ENCODE measurements around the gene SCAF8. TPM values are rescaled to one million over a fixed set of nuclear protein-coding genes. Genes with fewer than 3 reads are reported as not detected.

SCAF8 gene
- total RNA-seq, 2 donors from 2014 or later, result 37.3 to 37.9 TPM

GRCh38 chr6:154815938-154816820 lies 83.0 kb downstream of the SCAF8 start:
- no peak for DNase-seq (ENCODE audit: low spot score)

DNA sequence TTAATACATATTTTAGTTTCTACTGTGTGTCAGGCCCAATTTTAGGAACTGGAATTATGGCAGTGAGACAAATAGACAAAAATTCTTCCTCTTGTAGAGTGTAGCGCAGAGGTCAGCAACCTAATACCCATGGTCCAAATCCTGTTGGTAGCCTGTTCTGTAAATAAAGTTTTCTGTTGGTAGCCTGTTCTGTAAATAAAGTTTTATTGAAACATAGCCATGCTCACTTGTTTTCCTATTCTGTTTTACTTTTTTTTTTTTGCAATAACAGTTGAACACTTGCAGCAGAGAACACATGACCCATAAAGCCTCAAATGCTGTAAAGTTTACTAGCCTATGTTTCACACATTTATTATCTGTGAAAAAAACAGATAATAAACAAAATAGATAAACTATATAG lies 87.9 kb downstream of the SCAF8 start:
- intact Hi-C loops (cut with DNase I), result no loop called here

More at GRCh38 chr6:154815938-154816820, 83.0 kb downstream of the SCAF8 start:
- intact Hi-C loops (cut with DNase I), result no loop called here

GRCh38 chr6:154821638-154822037 lies 88.4 kb downstream of the SCAF8 start:
- intact Hi-C loops (cut with DNase I), result no loop called here
- no peak for DNase-seq (ENCODE audit: low spot score)

More for the DNA sequence above, 87.9 kb downstream of the SCAF8 start:
- DNase-seq (ENCODE audit: low spot score), result no peak

- intact Hi-C loops (cut with DNase I), result no loop called here
- DNase-seq (ENCODE audit: low spot score), result no peak
Observed at GRCh38 chr6:154822947-154823558, 89.8 kb downstream of the SCAF8 start.

GRCh38 chr6:154824076-154824475 lies 90.9 kb downstream of the SCAF8 start:
- intact Hi-C loops (cut with DNase I), result no loop called here

DNA sequence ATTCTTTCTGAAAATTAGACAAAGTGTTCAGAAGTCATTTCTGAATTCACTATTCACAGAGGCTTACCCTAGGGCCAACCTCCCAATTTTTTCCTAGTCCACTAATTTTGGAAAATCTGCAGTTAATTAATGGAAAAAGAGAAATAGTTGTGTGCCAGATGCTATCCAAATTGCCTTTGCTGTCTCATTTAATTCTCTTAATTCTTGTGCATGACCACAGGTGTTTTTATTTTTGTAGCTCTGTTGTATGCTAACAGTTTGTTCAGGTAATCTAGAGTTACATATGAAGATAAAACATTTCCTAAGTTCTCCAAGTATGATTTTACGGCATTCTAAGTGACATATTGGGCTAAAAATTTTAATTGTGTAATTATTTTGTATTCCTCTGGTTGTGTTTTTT lies 96.8 kb downstream of the SCAF8 start:
- no peak for DNase-seq (ENCODE audit: low spot score)
- intact Hi-C loops (cut with DNase I), result no loop called here

More at GRCh38 chr6:154824076-154824475, 90.9 kb downstream of the SCAF8 start:
- no peak for DNase-seq (ENCODE audit: low spot score)

- DNase-seq (ENCODE audit: low spot score), result no peak
- intact Hi-C loops (cut with DNase I), result no loop called here
Observed at GRCh38 chr6:154830771-154831170, 97.6 kb downstream of the SCAF8 start.

- DNase-seq (ENCODE audit: low spot score), result no peak
- intact Hi-C loops (cut with DNase I), result no loop called here
Observed at GRCh38 chr6:154835307-154835706, 102.1 kb downstream of the SCAF8 start.

DNA sequence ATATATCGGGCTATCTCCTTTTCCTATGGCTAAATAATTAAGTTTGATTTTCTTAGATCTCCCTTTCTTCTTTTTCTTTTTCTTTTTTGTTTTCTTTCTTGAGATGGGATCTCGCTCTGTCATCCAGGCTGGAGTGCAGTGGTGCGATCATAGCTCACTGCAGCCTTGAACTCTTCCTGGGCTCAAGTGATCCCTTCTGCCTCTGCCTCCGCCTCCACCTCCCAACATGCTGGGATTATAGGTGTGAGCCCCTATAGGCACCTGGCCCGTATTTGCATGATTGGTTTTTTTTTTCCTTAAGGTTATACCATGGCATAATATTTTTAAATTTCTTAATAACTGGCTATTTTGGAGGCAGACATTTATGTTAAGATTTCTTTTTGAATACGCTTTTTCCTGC lies 106.3 kb downstream of the SCAF8 start:
- intact Hi-C loops (cut with DNase I), result no loop called here
- DNase-seq (ENCODE audit: low spot score), result no peak

- intact Hi-C loops (cut with DNase I), result no loop called here
- no peak for DNase-seq (ENCODE audit: low spot score)
Observed at GRCh38 chr6:154840363-154840762, 107.1 kb downstream of the SCAF8 start.

GRCh38 chr6:154841109-154841508 lies 107.9 kb downstream of the SCAF8 start:
- DNase-seq (ENCODE audit: low spot score), result no peak
- intact Hi-C loops (cut with DNase I), result no loop called here

DNA sequence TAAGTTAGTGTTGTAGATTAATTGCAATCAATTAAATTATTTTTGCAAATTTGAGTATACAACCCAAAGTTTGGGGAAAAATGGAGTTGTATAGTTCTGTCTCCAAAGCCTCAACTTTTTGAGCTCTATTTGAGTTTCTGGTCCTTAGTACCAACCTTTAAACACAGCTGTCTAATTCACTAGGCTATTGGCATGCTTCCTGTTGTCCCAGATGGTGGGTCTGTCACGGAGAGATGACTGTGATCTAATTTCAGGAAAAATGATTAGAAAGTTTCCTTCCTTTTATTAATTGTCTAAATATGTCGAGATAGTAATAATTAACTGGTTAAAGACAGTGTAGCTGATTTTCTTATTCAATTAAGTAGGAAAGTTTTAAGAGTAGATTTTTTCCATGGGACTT lies 109.6 kb downstream of the SCAF8 start:
- intact Hi-C loops (cut with DNase I), result no loop called here
- DNase-seq (ENCODE audit: low spot score), result no peak

DNA sequence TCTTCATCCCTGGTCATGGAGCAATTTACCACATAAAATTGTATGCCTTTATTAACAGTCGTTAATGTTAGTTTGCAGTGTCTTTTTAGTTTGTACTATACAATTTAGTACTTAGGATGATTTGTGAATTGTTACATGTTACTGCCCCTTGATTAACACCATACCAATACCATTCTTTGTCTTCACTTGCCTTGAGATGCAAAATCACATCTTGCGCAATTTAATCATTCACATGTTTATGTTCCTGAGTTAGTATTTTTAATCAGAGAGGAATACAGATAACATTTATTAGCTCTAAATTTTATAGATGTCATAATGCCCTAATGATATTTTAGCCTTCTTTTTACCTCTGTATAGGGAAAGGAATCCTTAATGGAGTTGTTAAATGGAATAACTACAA lies 114.1 kb downstream of the SCAF8 start:
- DNase-seq (ENCODE audit: low spot score), result no peak
- intact Hi-C loops (cut with DNase I), result no loop called here

DNA sequence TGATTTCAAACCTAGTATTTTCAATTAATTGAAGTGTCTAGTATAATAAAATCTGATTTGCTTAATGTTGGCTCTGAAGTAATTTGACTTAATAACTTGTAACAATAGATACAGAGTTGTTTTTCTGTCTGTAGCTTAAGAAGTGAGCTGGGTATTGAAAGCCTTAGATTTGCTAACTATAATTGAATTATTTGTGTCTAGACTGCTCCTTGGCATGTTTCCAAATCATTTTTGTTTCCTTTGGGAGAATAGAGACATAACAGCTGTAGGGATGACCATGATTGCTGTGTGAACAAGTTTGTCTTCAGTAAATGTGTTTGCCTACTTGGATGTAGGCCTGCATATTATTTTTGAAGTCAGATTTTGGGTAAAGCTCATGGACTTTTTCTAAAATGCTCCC lies 115.4 kb downstream of the SCAF8 start:
- intact Hi-C loops (cut with DNase I), result no loop called here
- no peak for DNase-seq (ENCODE audit: low spot score)

- intact Hi-C loops (cut with DNase I), result no loop called here
- DNase-seq (ENCODE audit: low spot score), result no peak
Observed at GRCh38 chr6:154849475-154849874, 116.3 kb downstream of the SCAF8 start.

GRCh38 chr6:154852687-154853086 lies 119.5 kb downstream of the SCAF8 start:
- no peak for DNase-seq (ENCODE audit: low spot score)
- intact Hi-C loops (cut with DNase I), result no loop called here

DNA sequence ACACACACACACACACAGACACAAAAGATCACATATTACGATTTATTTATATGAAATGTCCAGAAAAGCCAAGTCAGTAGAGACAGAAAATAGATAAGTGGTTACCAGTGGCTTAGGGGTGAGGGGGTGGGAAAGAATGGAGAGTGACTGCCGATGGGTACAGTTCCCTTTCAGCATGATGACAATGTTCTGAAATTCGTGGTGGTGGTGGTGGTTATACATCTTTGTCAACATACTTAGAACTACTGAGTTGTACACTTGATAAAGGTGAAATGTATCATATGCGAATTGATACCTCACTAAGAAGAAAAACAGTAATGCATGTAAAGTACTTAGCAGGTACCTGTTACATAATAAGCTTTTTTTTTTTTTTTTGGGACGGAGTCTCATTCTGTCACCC lies 124.3 kb downstream of the SCAF8 start:
- no peak for DNase-seq (ENCODE audit: low spot score)
- intact Hi-C loops (cut with DNase I), result no loop called here

GRCh38 chr6:154861825-154862224 lies 128.6 kb downstream of the SCAF8 start:
- no peak for DNase-seq (ENCODE audit: low spot score)
- intact Hi-C loops (cut with DNase I), result loop anchor here in 1 of 2 donors (10.0 kb wide), 1 partner anchor 313 kb away; no protein-coding TSS in a partner anchor

DNA sequence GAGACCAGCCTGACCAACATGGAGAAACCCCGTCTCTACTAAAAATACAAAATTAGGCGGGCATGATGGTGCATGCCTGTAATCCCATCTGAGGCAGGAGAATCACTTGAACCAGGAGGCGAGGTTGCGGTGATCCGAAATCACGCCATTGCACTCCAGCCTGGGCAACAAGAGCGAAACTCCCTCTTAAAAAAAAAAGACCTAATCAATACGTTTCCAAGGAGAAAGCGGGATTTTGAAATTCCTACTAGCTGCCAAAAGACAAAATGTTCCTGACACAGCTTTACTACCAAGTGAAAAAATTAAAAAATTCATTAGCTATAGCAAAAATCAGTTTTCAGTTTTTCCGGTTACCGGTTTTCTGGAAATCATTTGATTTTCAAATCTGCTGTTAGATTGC lies 129.3 kb downstream of the SCAF8 start:
- intact Hi-C loops (cut with DNase I), result loop anchor here in 1 of 2 donors (10.0 kb wide), 1 partner anchor 312 kb away; no protein-coding TSS in a partner anchor
- DNase-seq (ENCODE audit: low spot score), result no peak

DNA sequence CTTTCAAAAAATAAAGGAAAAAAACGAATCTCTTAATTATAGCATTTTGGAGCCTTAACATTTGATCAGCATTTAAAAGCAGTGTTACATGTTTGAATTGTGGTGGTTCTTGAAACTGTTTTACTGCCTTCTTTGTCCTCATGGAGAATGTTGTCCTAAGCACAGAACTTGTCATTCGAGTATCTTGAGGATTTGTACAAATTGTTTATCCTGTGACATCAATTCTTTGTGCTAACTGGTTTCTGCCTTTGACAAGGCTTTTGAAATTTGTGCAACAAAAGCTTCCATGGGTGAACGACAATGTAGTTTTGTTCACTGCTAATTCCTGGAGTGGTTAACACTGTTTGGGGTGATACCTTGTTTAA lies 130.8 kb downstream of the SCAF8 start:
- intact Hi-C loops (cut with DNase I), result loop anchor here in 1 of 2 donors (10.0 kb wide), 1 partner anchor 311 kb away; no protein-coding TSS in a partner anchor

DNA sequence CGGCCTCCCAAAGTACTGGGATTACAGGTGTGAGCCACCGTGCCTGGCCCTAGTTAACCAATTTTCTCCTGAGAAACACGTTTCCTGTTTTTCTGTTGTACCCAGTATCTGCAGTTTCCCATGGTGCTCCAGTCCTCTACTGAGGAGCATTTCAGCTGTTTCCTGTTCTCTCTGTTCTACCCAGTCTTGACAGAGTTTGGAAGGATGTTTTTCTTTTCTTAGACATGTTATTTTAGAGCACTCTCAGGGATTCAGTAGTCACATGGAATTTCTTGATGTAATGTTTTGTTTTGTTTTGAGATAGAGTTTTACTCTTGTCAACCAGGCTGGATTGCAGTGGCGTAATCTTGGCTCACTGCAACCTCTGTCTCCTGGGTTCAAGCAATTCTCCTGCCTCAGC lies 132.1 kb downstream of the SCAF8 start:
- DNase-seq (ENCODE audit: low spot score), result no peak
- intact Hi-C loops (cut with DNase I), result loop anchor here in 1 of 2 donors (10.0 kb wide), 1 partner anchor 310 kb away; no protein-coding TSS in a partner anchor

More for the DNA sequence above, 130.8 kb downstream of the SCAF8 start:
- DNase-seq (ENCODE audit: low spot score), result no peak

All from posterior vena cava (tissue), 2 donors.